GM10248 (cell line): Measurements from ENCODE around the gene ZSWIM3.
A peak's percentile ranks its signal among the peaks of the same experiment; 100 is the strongest.
"Not testable (repeated sequence)": the region's sequence is repeated elsewhere in the genome, so short reads cannot be mapped to it uniquely, and the experiment has no call there.

Experiments used
- CTCF ChIA-PET: fragments of 300-600 bp; sonication (Branson Sonifier 250); formaldehyde crosslinking; extraction: SDS; loops from one replicate; lab custom pipeline; 2021; ENCODE audit warnings: antibody characterized with exemption; lab: Yijun Ruan, JAX
- POLR2A ChIA-PET: fragments of 350-650 bp; sonication (Branson Sonifier 250); formaldehyde crosslinking; extraction: SDS; loops from one replicate; lab custom pipeline; 2020; ENCODE audit warnings: antibody characterized with exemption; lab: Yijun Ruan, JAX
- DNase-seq: peaks from one replicate; pipeline ENCODE4 v3.0.0; 2012; ENCODE audit errors: extremely low spot score
- CTCF ChIP-seq: IDR thresholded peaks from 2 replicates; pipeline ENCODE4 v1.5.1; 2012; ENCODE audit warnings: mild to moderate bottlenecking, low read depth; ENCODE audit errors: extremely low read depth, missing control alignments, control extremely low read depth

The ZSWIM3 gene

DNA sequence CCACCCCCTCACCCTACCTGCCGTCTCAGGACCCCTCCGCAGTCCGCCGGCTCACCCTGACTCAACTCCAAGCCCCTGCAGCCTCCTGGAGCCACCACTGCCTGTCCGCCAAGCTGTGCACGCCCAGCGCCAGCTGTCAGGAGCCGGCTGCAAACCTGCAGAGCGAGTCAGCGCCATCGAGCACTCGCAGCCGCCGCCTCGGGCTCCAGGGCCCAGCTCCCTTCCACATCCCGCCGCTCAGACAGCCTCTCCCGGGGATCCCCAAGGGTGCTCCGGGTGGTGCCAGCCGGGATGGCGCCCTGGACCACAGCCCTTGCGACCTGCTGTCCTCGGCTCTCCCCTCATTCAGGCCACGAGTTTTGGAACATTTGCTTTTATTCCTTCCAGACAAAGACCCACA is 34.6 kb upstream of the ZSWIM3 start:
- TF ChIP-seq CTCF: no peak
- DNase-seq: no peak
- ChIA-PET POLR2A (no interaction called here), CTCF (interaction anchor here (1.1 to 1.3 kb wide), 2 partner anchors 23 to 140 kb away, joined by 3 to 6 read pairs; no protein-coding TSS in a partner anchor)

DNA sequence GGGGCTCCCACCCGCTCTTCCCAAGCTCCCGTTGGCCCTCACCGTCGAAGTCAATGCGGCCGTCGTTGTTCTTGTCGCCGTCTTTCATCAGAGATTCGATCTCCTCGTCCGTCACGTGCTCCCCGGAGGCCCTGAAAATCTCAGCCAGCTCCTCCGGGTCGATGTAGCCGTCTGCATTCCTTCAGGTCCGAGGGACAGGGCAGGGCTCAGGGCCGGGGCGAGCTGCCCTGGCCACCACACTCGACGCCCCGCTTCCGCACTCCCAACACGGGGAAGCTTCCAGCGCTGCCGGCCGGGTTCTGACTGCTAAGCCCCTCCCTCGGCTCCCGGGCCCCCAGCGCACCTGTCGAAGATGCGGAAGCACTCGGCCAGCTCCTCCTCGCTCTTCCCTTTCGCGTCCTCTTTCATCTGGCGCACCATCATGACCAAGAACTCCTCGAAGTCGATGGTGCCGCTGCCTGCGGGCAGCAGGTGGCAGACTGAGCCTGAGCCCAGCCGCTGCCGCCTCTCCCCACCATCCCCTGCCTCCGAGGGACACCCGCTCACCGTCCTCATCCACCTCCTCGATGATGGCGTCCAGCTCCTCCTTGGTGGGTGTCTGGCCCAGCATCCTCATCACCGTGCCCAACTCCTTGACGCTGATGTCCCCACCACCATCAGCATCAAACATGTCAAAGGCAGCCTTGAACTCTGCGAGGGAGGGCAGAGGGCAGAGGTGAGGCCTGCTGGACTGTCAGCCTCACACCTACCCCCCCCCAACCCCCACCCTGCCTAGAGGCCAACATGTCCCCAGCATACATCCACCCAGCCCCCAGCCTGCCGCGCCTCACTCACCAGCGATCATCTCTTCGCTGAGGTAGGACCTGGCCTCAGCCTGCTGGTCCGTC is 33.2 kb upstream of the ZSWIM3 start:
- POLR2A ChIA-PET: interaction anchor here (0.6 kb wide), 1 partner anchor 9 kb away, joined by 3 read pairs; the partner anchor contains the start of gene SNX21
- peak; percentile 65 for DNase-seq
- TF ChIP-seq CTCF: peak; percentile 53
- CTCF ChIA-PET: interaction anchor here (0.7 to 1.2 kb wide), 5 partner anchors 9 to 145 kb away, joined by 3 to 7 read pairs (median 3); partner anchors contain the start of gene SNX21

DNA sequence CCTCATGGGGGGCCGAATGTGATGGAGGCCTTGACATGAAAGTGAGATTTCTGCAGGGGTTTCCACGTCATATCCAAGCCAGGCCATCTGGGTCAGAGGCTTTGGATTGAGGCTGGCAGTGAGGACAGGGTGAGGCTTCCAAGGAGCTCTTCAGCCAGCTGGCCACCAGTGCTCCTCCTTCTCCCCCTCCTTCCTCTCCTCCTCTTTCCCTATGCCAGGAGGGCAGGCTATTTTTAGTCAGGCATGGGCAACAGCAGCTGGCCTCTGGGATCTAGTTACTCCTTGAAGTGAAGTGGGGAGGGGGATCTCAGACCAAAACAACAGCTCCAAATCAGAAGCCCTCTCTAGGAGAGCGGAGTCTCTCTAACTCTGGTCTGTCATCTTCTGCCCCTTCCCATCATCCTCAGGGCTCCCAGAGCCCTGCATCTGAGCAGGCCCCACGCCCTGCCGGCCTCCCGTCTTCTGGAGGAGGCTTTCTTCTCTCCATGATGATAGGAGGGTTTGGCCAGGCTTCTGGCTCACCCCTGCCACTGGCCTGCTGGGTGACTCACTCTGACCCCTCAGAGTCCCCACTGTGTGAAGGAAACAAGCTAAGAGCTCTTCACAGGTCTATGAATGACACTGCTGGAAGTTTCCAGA is 30.9 kb upstream of the ZSWIM3 start:
- POLR2A ChIA-PET: interaction anchor here (0.5 to 0.6 kb wide), 2 partner anchors 57 to 144 kb away, joined by 5 to 6 read pairs; no protein-coding TSS in a partner anchor
- CTCF ChIA-PET: interaction anchor here (1.4 kb wide), 1 partner anchor 22 kb away, joined by 3 read pairs; no protein-coding TSS in a partner anchor
- no peak for TF ChIP-seq CTCF
- DNase-seq: no peak

GRCh38 chr20:45827030-45827652 is 30.3 kb upstream of the ZSWIM3 start, which contains the start of gene TNNC2:
TNNC2 (minus strand) TSS chr20:45827312; CDS start chr20:45827248, 64 bp downstream.
- ChIA-PET CTCF (interaction anchor here (1.4 to 1.6 kb wide), 2 partner anchors 15 to 22 kb away, joined by 3 to 5 read pairs; no protein-coding TSS in a partner anchor), POLR2A (interaction anchor here (0.5 to 0.7 kb wide), 2 partner anchors 57 to 136 kb away, joined by 3 to 5 read pairs; no protein-coding TSS in a partner anchor)
- no peak for TF ChIP-seq CTCF
- no peak for DNase-seq

DNA sequence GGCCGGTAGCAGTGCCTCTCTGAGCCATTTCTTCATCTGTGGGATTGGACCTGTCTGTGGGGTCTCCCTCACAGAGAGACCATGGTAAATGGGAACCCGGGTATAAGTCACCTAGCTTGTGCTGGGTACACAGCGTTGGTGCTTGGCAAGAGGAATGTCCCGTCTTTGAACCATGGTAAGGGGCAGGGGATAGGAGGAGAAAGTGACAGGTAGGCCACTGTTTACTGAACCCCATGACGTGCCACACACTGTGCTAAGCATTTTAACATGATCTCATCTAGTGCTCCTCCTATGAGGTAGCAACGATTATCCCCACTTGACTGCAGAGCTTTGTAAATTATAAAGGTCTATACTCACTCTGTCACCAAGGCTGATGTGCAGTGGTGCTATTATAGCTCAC is 29.7 kb upstream of the ZSWIM3 start:
- TF ChIP-seq CTCF: no peak
- ChIA-PET POLR2A (interaction anchor here (0.7 kb wide), 1 partner anchor 136 kb away, joined by 3 read pairs; no protein-coding TSS in a partner anchor), CTCF (interaction anchor here (1.6 kb wide), 1 partner anchor 14 kb away, joined by 5 read pairs; no protein-coding TSS in a partner anchor)
- DNase-seq: no peak

GRCh38 chr20:45828589-45828988 is 28.8 kb upstream of the ZSWIM3 start:
- no peak for DNase-seq
- TF ChIP-seq CTCF: no peak
- CTCF ChIA-PET: interaction anchor here (1.1 to 1.6 kb wide), 3 partner anchors 10 to 141 kb away, joined by 3 to 5 read pairs (median 3); no protein-coding TSS in a partner anchor
- POLR2A ChIA-PET: interaction anchor here (0.6 kb wide), 2 partner anchors 11 to 27 kb away, joined by 3 read pairs; no protein-coding TSS in a partner anchor

DNA sequence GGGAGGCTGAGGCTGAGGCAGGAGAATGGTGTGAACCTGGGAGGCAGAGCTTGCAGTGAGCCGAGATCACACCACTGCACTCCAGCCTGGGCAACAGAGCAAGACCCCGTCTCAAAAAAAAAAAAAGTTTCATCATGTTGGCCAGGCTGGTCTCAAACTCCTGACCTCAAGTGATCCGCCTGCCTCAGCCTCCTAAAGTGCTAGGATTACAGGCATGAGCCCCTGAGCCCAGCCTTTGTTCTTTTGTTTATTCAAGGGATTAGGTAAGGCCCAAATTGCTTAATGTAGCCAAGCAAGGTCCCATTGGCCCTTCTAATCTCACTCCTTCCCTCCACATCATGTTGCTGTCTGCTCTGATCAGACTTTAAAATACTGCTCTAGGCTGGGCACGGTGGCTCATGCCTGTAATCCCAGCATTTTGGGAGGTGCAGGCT is 27.7 kb upstream of the ZSWIM3 start:
- DNase-seq, POLR2A ChIA-PET: not testable (repeated sequence)
- CTCF ChIA-PET: interaction anchor here (0.6 to 1.6 kb wide), 5 partner anchors 9 to 140 kb away, joined by 3 read pairs; no protein-coding TSS in a partner anchor
